RKO (cell line): ENCODE results near the gene SRR.

Experiments used
- DNase-seq: peaks from one replicate; pipeline ENCODE4 v3.0.0-alpha.2; 2016; ENCODE audit warnings: low spot score

The SRR gene

DNA sequence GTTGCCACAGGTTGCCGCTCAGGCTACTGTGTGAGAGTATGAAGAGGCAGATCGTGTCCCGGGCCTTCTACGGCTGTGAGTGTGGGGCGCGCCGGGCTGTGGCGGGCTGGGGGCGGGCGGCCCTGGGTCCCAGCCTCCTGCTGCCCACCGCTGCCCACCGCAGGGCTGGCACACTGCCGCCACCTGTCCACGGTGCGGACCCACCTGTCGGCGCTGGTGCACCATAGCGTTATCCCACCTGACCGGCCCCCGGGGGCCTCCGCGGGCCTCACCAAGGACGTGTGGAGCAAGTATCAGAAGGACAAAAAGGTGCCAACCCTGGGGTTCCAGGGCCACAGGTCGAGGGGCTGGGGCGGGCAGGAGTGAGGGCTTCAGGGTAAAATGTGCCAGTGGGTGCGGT is 68.4 kb downstream of the SRR start:
- no peak for DNase-seq

DNA sequence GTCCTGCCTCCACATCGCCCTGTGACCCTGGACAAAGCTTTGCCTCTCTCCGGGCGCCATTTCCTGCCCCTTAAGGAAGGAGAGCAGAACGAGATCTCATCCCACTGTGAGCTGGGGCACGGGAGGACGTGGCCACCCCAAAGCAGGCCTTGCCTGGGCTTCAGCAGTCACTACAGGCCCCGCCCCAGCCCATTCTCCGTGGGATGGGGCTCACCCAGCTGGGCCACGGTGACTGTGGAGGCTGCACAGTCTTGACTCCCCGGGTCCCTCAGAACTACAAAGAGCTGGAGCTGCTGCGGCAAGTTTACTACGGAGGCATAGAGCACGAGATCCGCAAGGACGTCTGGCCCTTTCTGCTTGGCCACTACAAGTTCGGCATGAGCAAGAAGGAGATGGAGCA is 68.9 kb downstream of the SRR start:
- DNase-seq: no peak

DNA sequence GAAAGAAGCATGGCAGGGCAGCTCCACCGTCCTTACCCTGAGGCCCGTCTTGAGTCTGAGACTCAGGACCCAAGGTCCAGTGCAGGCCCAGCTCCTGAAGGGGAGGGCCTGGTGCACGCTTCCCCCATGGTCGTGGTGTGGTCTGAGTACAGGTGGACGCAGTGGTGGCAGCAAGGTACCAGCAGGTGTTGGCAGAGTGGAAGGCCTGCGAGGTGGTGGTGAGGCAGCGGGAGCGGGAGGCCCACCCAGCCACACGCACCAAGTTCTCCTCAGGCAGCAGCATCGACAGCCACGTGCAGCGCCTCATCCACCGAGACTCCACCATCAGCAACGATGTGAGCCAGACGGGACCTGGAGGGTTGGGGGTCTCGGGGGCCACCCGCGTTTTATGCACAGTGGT is 69.4 kb downstream of the SRR start:
- DNase-seq: no peak
